HepG2 (cell line): ENCODE results near the gene ARVCF. TPM values are rescaled to one million over a fixed set of nuclear protein-coding genes. Genes with fewer than 3 reads are reported as not detected.

Experiments
- ETV6 ChIP-seq: sonication (generic); formaldehyde crosslinking; conservative IDR thresholded peaks from 2 replicates; pipeline ENCODE4 v1.4.0; 2020; ENCODE audit warnings: missing genetic modification reagents
- KLF6 ChIP-seq: IDR thresholded peaks from 2 replicates; pipeline ENCODE4 v1.8.0; 2016; ENCODE audit warnings: missing biosample characterization, missing genetic modification reagents
- NCOA5 ChIP-seq: sonication (generic); formaldehyde crosslinking; IDR thresholded peaks from 2 replicates; pipeline ENCODE4 v1.4.0; 2020; ENCODE audit warnings: missing genetic modification reagents
- SMAD9 ChIP-seq: sonication (generic); formaldehyde crosslinking; IDR thresholded peaks from 2 replicates; pipeline ENCODE4 v1.5.1; 2020; ENCODE audit warnings: mild to moderate bottlenecking, missing genetic modification reagents
- U2AF1 ChIP-seq: fragments of 200-400 bp; formaldehyde crosslinking; optimal IDR thresholded peaks from 2 replicates; pipeline ENCODE3; 2017; ENCODE audit warnings: mild to moderate bottlenecking, low read depth, low read length
- XBP1 ChIP-seq: sonication (generic); formaldehyde crosslinking; IDR thresholded peaks from 2 replicates; pipeline ENCODE4 v1.5.0; 2020; ENCODE audit warnings: missing genetic modification reagents
- ZNF260 ChIP-seq: sonication (generic); formaldehyde crosslinking; IDR thresholded peaks from 2 replicates; pipeline ENCODE4 v1.4.0; 2020; ENCODE audit warnings: missing genetic modification reagents, low read depth, mild to moderate bottlenecking, borderline replicate concordance
- ZNF333 ChIP-seq: sonication (generic); formaldehyde crosslinking; IDR thresholded peaks from 2 replicates; pipeline ENCODE4 v1.4.0; 2020; ENCODE audit warnings: mild to moderate bottlenecking, missing genetic modification reagents, borderline replicate concordance
- ZNF382 ChIP-seq: sonication (generic); formaldehyde crosslinking; IDR thresholded peaks from 2 replicates; pipeline ENCODE4 v1.5.0; 2020; ENCODE audit warnings: missing genetic modification reagents, mild to moderate bottlenecking, borderline replicate concordance
- ZNF557 ChIP-seq: sonication (generic); formaldehyde crosslinking; IDR thresholded peaks from 2 replicates; pipeline ENCODE4 v1.4.0; 2020; ENCODE audit warnings: missing genetic modification reagents
- ZNF563 ChIP-seq: sonication (generic); formaldehyde crosslinking; IDR thresholded peaks from 2 replicates; pipeline ENCODE4 v1.8.0; 2022; ENCODE audit warnings: mild to moderate bottlenecking, moderate library complexity, missing genetic modification reagents
- polyA plus RNA-seq, 8 experiments: library from polyadenylated mRNA; depleted of rRNA in 3 of 8; stranded (reverse) in 7 of 8; unstranded in 1 of 8; fragments of >200 nt; fragmentation: Illumina TruSeq in 4 of 8; extraction: Trizol in 4 of 8; gene quantifications; 2 replicates each; pipeline versions ENCODE4 v1.2.1 to v1.2.3, GENCODE V29; 2011 to 2016; ENCODE audit warnings: low read depth in 4 of 8, missing spikeins in 1 of 8, mixed read lengths in 1 of 8; ENCODE audit not compliant: insufficient read depth in 1 of 8
- total RNA-seq, 5 experiments: library from RNA; depleted of rRNA; stranded (reverse); fragments of >200 nt; fragmentation: Illumina TruSeq; extraction: Trizol; gene quantifications; 2 replicates each; pipeline ENCODE4 v1.2.3, GENCODE V29; 2016; ENCODE audit warnings: low read depth in 1 of 5
- TF ChIP-seq, protein P1 (sequence below): sonication (generic); formaldehyde crosslinking; conservative IDR thresholded peaks from 2 replicates; pipeline ENCODE4 v1.4.0; 2020; ENCODE audit warnings: missing genetic modification reagents
- TF ChIP-seq, protein P2 (sequence below): IDR thresholded peaks from 2 replicates; pipeline ENCODE4 v1.6.1; 2016; ENCODE audit warnings: low read depth, missing genetic modification reagents, missing compliant biosample characterization
- TF ChIP-seq, protein P3 (sequence below): sonication (generic); formaldehyde crosslinking; IDR thresholded peaks from 2 replicates; pipeline ENCODE4 v1.8.1; 2023; ENCODE audit warnings: missing genetic modification reagents, mild to moderate bottlenecking, borderline replicate concordance
- TF ChIP-seq, protein P4 (sequence below): sonication (generic); formaldehyde crosslinking; IDR thresholded peaks from 2 replicates; pipeline ENCODE4 v1.4.0; 2020; ENCODE audit warnings: missing genetic modification reagents
- TF ChIP-seq, protein P5 (sequence below): sonication (generic); formaldehyde crosslinking; IDR thresholded peaks from 2 replicates; pipeline ENCODE4 v1.5.1; 2020; ENCODE audit warnings: missing genetic modification reagents, mild to moderate bottlenecking, borderline replicate concordance

ARVCF gene
- total and polyA plus RNA-seq, 2 of the 13 experiments (the other 11 are each of a cell fraction or from before 2014, with no cell fraction given): 16.4 to 17.7 TPM

DNA sequence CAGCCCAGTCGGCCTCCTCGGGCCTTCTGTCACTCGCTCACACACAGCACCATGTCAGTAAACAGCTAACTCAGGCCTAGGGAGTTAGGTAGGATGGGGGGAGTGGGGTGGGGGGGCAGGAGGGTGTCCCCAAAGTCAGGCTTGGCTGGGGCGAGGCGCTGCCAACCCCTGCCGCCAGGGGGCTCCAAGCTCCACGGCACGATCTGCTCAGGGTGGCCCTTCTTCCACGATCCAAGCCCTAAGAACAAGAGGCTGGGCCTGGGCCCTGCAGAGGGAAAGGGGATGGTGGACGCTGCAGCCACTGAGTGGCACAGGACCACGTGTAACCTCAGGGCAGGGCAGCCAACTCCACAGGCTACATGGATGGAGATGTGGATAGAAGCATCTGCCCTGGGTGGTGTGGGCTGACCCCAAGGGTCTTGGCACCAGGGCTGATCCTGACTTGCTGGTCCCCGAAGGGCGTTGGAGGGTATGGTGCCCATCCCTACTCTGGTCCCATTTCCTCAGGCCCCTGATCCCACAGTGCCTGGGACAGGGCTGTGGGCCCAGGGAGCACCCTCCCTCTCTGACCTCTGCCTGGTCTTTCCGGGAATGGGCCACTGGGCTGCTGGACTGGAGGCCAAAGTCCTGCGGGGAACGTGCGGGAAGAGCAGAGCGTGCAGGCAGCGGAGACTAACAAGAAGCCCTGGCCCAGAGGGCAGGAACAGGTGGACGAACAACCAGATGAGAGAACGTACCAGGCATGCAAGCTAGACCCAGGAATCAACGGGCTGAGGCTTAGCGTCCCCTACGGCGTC is 45.9 kb downstream of the ARVCF start (continued):
- TF ChIP-seq, protein P1, sequence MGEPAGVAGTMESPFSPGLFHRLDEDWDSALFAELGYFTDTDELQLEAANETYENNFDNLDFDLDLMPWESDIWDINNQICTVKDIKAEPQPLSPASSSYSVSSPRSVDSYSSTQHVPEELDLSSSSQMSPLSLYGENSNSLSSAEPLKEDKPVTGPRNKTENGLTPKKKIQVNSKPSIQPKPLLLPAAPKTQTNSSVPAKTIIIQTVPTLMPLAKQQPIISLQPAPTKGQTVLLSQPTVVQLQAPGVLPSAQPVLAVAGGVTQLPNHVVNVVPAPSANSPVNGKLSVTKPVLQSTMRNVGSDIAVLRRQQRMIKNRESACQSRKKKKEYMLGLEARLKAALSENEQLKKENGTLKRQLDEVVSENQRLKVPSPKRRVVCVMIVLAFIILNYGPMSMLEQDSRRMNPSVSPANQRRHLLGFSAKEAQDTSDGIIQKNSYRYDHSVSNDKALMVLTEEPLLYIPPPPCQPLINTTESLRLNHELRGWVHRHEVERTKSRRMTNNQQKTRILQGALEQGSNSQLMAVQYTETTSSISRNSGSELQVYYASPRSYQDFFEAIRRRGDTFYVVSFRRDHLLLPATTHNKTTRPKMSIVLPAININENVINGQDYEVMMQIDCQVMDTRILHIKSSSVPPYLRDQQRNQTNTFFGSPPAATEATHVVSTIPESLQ (CRISPR knock-in tag): peak; percentile 70; the same call in 1 of the 2 replicates
- TF ChIP-seq ZNF382 (CRISPR knock-in tag) (no peak), ZNF333 (CRISPR knock-in tag) (no peak; the same call in 1 of the 2 replicates), XBP1 (CRISPR knock-in tag) (no peak), U2AF1 (peak; percentile 38), SMAD9 (CRISPR knock-in tag) (no peak), ZNF563 (CRISPR knock-in tag) (no peak), ZNF557 (CRISPR knock-in tag) (0 out of 2 replicates have a peak, but pooled peaks have one; percentile 83), ETV6 (CRISPR knock-in tag) (peak; percentile 65), ZNF260 (CRISPR knock-in tag) (0 out of 2 replicates have a peak, but pooled peaks have one; percentile 28), KLF6 (CRISPR knock-in tag) (no peak; the same call in 1 of the 2 replicates), NCOA5 (CRISPR knock-in tag) (no peak; the same call in 1 of the 2 replicates)
- TF ChIP-seq, protein P2, sequence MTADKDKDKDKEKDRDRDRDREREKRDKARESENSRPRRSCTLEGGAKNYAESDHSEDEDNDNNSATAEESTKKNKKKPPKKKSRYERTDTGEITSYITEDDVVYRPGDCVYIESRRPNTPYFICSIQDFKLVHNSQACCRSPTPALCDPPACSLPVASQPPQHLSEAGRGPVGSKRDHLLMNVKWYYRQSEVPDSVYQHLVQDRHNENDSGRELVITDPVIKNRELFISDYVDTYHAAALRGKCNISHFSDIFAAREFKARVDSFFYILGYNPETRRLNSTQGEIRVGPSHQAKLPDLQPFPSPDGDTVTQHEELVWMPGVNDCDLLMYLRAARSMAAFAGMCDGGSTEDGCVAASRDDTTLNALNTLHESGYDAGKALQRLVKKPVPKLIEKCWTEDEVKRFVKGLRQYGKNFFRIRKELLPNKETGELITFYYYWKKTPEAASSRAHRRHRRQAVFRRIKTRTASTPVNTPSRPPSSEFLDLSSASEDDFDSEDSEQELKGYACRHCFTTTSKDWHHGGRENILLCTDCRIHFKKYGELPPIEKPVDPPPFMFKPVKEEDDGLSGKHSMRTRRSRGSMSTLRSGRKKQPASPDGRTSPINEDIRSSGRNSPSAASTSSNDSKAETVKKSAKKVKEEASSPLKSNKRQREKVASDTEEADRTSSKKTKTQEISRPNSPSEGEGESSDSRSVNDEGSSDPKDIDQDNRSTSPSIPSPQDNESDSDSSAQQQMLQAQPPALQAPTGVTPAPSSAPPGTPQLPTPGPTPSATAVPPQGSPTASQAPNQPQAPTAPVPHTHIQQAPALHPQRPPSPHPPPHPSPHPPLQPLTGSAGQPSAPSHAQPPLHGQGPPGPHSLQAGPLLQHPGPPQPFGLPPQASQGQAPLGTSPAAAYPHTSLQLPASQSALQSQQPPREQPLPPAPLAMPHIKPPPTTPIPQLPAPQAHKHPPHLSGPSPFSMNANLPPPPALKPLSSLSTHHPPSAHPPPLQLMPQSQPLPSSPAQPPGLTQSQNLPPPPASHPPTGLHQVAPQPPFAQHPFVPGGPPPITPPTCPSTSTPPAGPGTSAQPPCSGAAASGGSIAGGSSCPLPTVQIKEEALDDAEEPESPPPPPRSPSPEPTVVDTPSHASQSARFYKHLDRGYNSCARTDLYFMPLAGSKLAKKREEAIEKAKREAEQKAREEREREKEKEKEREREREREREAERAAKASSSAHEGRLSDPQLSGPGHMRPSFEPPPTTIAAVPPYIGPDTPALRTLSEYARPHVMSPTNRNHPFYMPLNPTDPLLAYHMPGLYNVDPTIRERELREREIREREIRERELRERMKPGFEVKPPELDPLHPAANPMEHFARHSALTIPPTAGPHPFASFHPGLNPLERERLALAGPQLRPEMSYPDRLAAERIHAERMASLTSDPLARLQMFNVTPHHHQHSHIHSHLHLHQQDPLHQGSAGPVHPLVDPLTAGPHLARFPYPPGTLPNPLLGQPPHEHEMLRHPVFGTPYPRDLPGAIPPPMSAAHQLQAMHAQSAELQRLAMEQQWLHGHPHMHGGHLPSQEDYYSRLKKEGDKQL (CRISPR knock-in tag): no peak
- TF ChIP-seq, protein P3, sequence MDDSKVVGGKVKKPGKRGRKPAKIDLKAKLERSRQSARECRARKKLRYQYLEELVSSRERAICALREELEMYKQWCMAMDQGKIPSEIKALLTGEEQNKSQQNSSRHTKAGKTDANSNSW: no peak
- TF ChIP-seq, protein P4, sequence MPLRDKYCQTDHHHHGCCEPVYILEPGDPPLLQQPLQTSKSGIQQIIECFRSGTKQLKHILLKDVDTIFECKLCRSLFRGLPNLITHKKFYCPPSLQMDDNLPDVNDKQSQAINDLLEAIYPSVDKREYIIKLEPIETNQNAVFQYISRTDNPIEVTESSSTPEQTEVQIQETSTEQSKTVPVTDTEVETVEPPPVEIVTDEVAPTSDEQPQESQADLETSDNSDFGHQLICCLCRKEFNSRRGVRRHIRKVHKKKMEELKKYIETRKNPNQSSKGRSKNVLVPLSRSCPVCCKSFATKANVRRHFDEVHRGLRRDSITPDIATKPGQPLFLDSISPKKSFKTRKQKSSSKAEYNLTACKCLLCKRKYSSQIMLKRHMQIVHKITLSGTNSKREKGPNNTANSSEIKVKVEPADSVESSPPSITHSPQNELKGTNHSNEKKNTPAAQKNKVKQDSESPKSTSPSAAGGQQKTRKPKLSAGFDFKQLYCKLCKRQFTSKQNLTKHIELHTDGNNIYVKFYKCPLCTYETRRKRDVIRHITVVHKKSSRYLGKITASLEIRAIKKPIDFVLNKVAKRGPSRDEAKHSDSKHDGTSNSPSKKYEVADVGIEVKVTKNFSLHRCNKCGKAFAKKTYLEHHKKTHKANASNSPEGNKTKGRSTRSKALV (CRISPR knock-in tag): 0 out of 2 replicates have a peak, but pooled peaks have one; percentile 20
- TF ChIP-seq, protein P5, sequence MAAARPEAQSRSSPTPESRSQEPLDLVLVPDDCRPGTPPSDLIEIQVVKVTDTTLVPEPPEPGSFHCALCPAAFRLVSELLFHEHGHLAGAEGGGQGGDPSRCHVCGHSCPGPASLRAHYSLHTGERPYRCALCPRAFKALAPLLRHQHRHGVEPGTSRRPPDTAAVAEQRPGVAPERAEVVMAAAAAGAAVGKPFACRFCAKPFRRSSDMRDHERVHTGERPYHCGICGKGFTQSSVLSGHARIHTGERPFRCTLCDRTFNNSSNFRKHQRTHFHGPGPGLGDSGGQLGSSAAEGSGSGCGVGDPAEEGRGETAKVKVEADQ: no peak
